PFSK-1 (cell line): ENCODE data around the gene PAQR5.

ENCODE experiments used
- POLR2AphosphoS5 ChIP-seq: IDR thresholded peaks from 2 replicates; pipeline ENCODE4 v1.6.1; 2012; ENCODE audit warnings: low read depth, mild to moderate bottlenecking, control low read depth, low read length, moderate library complexity
- SIN3A ChIP-seq: IDR thresholded peaks from 2 replicates; pipeline ENCODE4 v1.6.1; 2012; ENCODE audit warnings: mild to moderate bottlenecking, low read length, moderate library complexity, borderline replicate concordance; ENCODE audit not compliant: insufficient read depth
- TAF1 ChIP-seq: IDR thresholded peaks from 2 replicates; pipeline ENCODE4 v1.6.1; 2012; ENCODE audit warnings: low read length, control low read depth, borderline replicate concordance; ENCODE audit not compliant: insufficient read depth
- TF ChIP-seq, protein P1 (sequence below), 2 experiments: IDR thresholded peaks; 2 replicates each; pipeline versions ENCODE4 v1.6.1 to v1.8.0; 2011 to 2012; ENCODE audit warnings: low read depth in 2 of 2, low read length in 2 of 2, control low read depth in 1 of 2, inconsistent platforms in 1 of 2, mild to moderate bottlenecking in 1 of 2, moderate library complexity in 1 of 2; ENCODE audit not compliant: insufficient read depth in 1 of 2

DNA sequence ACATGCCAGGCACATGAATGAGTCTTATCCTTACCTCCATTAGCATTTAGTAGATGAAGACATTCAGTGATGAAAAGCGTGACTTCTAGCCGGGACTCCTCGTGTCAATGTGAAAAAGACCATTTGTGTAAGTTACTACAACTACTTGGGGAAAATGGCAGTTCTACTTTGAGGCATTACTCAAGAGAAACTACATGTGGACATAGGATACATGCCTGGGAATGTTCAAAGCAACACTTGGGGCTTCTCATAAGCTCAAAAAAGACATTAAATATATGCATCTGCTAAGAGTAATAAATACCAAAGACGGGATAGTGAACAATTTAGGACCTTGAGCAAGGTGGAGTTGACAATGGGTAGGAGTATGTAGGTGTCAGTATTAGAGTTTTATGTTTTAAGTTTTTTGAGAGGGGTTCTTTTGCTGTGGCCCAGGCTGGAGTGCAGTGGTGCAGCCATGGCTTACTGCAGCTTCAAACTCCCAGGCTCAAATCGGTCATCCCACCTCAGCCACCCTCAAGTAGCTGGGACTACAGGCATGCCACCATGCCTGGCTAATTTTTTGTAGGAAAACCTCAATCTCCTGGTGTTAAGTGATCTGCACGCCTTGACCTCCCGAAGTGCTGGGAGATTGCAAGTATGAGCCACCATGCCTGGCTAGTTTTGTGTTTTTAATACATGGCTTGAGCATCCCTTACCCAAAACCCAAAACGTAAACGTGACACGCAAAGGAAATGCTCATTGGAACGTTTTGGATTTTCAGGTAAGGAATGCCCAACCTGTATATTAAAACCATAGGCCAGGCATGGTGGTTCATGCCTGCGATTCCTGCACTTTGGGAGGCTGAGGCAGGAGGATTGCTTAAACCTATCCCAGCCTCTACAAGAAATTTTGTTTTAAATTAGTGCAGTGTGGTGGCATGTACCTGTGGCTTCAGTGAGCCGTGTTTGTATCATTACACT, 157.8 kb downstream of the PAQR5 start:
- peak; percentile 52; the same call in 1 of the 2 replicates for TF ChIP-seq TAF1
- TF ChIP-seq, protein P1, sequence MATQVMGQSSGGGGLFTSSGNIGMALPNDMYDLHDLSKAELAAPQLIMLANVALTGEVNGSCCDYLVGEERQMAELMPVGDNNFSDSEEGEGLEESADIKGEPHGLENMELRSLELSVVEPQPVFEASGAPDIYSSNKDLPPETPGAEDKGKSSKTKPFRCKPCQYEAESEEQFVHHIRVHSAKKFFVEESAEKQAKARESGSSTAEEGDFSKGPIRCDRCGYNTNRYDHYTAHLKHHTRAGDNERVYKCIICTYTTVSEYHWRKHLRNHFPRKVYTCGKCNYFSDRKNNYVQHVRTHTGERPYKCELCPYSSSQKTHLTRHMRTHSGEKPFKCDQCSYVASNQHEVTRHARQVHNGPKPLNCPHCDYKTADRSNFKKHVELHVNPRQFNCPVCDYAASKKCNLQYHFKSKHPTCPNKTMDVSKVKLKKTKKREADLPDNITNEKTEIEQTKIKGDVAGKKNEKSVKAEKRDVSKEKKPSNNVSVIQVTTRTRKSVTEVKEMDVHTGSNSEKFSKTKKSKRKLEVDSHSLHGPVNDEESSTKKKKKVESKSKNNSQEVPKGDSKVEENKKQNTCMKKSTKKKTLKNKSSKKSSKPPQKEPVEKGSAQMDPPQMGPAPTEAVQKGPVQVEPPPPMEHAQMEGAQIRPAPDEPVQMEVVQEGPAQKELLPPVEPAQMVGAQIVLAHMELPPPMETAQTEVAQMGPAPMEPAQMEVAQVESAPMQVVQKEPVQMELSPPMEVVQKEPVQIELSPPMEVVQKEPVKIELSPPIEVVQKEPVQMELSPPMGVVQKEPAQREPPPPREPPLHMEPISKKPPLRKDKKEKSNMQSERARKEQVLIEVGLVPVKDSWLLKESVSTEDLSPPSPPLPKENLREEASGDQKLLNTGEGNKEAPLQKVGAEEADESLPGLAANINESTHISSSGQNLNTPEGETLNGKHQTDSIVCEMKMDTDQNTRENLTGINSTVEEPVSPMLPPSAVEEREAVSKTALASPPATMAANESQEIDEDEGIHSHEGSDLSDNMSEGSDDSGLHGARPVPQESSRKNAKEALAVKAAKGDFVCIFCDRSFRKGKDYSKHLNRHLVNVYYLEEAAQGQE (IDR thresholded peaks at IDR 0.05; ENCODE audit: insufficient read depth in 1 of 2, low read depth in 2 of 2, low read length in 2 of 2), result no peak
- TF ChIP-seq POLR2AphosphoS5, result peak; percentile 61
- TF ChIP-seq SIN3A, result no peak
